GM06990 (cell line): ENCODE results near the gene CHCHD6.

Source experiments
- DNase-seq: peaks from one replicate; pipeline ENCODE4 v3.0.0-alpha.2; 2011; ENCODE audit not compliant: insufficient read length; ENCODE audit errors: extremely low read depth
- H3K27me3 ChIP-seq: replicated peaks from 2 replicates; pipeline ENCODE4 v1.6.0; 2011; ENCODE audit warnings: low read length; ENCODE audit not compliant: control insufficient read depth, insufficient read depth
- H3K36me3 ChIP-seq: 2 replicates; pipeline ENCODE4 v1.5.1; 2011; ENCODE audit warnings: low read length; ENCODE audit not compliant: control insufficient read depth, insufficient read depth
- H3K4me3 ChIP-seq: replicated peaks from 2 replicates; pipeline ENCODE4 v1.5.1; 2011; ENCODE audit warnings: low read depth, mild to moderate bottlenecking, control low read depth, low read length
- TF ChIP-seq, protein P1 (sequence below): IDR thresholded peaks from 2 replicates; pipeline ENCODE4 v1.5.1; 2011; ENCODE audit warnings: low read length, control low read depth, mild to moderate bottlenecking, inconsistent platforms; ENCODE audit not compliant: insufficient read depth, poor library complexity, severe bottlenecking

The CHCHD6 gene

DNA sequence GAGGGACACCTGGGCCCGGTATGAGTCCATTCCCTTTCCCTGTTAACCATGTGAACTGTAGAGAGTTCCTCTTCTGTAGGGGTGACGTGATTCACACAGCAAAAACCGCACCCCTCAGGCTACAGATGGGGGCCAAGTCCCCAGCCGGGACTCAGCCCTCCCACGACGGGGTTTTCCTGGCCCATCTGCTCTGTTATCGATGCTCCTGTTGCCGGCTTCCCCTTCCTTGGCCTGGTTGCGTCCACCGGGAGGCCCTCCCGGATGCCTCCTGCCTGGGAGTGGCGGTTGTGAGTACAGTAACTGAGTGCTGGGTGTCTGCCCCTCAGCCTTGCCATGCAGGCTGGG, 278.1 kb downstream of the CHCHD6 start:
- Histone ChIP-seq H3K36me3 (no peaks in the 10 kb centered on the region), H3K4me3 (peak overlapping the region; percentile 62), H3K27me3 (no peaks in the 10 kb centered on the region; the same call in none of the 2 replicates)
- TF ChIP-seq, protein P1, sequence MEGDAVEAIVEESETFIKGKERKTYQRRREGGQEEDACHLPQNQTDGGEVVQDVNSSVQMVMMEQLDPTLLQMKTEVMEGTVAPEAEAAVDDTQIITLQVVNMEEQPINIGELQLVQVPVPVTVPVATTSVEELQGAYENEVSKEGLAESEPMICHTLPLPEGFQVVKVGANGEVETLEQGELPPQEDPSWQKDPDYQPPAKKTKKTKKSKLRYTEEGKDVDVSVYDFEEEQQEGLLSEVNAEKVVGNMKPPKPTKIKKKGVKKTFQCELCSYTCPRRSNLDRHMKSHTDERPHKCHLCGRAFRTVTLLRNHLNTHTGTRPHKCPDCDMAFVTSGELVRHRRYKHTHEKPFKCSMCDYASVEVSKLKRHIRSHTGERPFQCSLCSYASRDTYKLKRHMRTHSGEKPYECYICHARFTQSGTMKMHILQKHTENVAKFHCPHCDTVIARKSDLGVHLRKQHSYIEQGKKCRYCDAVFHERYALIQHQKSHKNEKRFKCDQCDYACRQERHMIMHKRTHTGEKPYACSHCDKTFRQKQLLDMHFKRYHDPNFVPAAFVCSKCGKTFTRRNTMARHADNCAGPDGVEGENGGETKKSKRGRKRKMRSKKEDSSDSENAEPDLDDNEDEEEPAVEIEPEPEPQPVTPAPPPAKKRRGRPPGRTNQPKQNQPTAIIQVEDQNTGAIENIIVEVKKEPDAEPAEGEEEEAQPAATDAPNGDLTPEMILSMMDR = no peak
- no peak for DNase-seq

DNA sequence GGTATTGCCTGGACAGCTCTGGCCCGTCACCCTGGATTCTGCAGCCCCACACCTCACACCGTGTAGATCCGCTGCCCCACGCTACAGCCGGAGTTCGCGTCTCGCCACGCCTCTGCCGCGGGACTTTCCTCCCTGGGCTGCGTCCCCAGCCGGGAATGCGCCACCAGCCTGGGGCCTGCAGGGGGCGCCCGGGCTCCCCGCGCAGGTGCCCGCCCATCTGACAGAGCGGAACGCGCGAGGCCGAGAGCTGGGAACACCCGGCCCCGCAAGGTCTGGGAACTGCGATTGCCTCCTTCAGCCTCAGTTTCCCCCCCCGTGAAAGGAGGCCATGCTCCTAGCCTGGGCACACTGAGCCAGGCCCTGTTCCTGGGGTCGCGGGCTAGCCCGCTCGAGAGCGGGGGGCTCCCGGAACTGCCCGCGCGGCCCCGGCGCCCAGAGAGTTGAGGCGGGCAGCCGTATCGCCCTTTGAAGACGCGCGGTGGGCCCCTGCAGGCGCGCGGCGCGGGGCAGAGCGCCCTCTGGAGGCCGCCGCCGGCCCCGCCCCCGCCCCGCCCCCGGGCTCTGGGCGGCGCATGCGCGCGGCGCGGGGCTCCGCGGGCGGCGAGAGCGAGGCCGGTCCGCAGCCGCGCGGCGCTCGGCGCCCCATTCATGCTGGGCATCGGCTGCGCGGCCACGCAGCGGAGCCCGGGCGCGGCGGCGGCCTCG, 278.6 kb downstream of the CHCHD6 start, which contains the start of gene PLXNA1:
TSS of gene PLXNA1 (plus strand) at position 645 of the 705 bp plus-strand sequence. CDS start 5,479 bp downstream, outside the sequence.
- Histone ChIP-seq H3K27me3 (no peaks in the 10 kb centered on the region; the same call in none of the 2 replicates), H3K36me3 (no peaks in the 10 kb centered on the region), H3K4me3 (peak within 1 kb of the TSS; percentile 62)
- TF ChIP-seq, protein P1 = peak; percentile 97
- DNase-seq = peak; percentile 91

DNA sequence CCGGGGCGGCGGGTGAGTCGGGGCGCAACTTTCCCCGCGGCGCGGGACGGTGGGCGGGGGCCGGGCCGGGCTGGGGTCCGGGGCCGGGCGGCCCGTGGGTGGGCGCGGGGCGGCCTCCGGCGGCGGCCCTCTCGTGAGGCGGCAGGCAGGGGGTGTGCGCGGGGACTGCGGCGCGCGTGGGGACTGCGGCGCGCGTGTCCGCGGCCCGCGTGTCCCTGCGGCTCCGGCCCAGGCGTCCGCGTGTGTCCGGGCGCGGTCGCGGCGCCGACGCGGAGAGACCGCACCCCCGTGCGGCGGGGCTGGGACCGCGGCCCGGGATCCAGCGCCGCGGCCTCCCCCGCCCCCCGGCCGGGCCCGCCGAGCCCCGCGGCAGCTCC, 279.2 kb downstream of the CHCHD6 start:
- TF ChIP-seq, protein P1 = no peak
- no peak for DNase-seq
- Histone ChIP-seq H3K36me3 (no peaks in the 10 kb centered on the region), H3K4me3 (peak overlapping the region; percentile 62), H3K27me3 (no peaks in the 10 kb centered on the region; the same call in none of the 2 replicates)

DNA sequence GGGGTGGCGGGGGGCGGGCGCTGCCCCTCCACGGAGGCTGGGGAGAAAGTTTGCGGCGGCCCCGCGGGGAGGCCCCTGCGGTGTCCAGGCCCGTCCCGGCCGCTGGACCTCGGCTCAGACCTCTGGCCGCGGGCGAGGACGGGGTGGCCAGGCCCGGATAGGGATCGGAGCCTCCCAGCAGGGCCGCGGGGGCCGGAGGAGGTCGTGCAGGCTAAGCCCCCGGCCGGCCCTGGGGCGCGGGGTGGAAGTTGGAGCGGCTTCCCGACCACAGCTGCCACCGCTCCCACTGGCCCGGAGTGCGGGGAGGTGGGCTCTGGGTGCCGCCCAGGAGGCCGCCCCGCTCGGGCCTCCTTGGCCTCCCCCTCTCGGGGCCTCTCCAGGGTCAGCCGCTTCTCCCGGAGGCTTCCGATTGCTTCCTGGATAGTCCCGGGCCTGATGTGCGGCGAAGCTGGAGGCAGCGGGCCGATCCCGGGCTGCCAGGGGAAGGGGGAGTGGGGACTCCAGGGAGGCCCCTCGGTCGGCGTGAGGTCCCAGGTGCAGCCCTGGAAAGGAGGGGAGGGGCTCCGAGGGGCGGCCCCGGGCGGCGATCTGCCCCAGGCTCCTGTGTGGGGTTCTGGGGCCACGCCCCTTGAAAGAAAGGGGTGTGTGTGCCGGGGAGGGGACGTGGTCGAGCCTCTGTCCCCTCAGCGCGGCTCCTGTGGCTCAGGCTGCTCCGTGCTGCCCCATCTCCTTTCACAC, 279.8 kb downstream of the CHCHD6 start:
- Histone ChIP-seq H3K36me3 (no peaks in the 10 kb centered on the region; the same call in 1 of the 2 replicates), H3K4me3 (peak overlapping the region; percentile 62), H3K27me3 (no peaks in the 10 kb centered on the region; the same call in 1 of the 2 replicates)
- DNase-seq = no peak
- TF ChIP-seq, protein P1 = no peak

DNA sequence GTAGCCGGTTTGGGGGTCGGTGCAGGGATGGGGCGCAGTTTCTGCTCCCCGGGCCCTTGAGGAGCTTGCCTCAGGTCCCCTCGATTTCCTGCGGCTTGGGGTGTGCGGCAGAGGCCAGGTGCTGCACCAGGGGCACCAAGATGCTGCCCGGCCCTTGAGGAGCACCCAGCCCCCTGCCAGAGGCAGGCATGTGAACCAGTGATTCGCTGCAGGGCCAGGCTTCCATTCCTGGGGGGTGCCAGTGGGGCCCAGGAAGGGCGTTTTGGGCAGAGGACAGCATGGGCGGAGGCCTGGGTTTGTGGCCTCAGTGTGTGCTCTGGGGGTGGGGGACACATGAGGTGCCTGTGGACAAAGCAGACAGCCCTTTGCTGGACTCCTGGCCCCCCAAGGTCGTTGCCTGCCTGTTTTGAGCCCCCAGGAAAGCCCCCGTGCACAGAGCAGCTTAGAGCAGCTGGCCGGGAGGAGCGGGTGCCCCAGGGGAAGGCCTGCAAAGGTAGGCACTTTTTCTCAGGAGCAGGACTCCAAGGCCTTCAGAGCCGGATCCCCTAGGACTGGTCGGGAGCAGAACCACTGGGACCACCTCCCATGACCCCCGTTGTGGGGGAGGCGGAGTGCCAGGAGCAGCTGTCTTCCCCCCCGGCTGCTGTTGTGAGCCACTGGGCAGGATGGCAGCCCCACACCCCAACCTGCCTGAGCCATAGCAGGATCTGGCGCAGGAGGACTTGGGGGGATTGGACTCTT, 280.5 kb downstream of the CHCHD6 start:
- H3K4me3 ChIP-seq = peak overlapping the region; percentile 62
- H3K27me3 ChIP-seq = no peaks in the 10 kb centered on the region; the same call in 1 of the 2 replicates
- no peak for DNase-seq

More for the DNA sequence above, 280.5 kb downstream of the CHCHD6 start:
- no peaks in the 10 kb centered on the region; the same call in 1 of the 2 replicates for H3K36me3 ChIP-seq
- TF ChIP-seq, protein P1 = no peak
